ENCODE results near the gene WDR54.
A peak's percentile ranks its signal among the peaks of the same experiment; 100 is the strongest.

The WDR54 gene, protein sequence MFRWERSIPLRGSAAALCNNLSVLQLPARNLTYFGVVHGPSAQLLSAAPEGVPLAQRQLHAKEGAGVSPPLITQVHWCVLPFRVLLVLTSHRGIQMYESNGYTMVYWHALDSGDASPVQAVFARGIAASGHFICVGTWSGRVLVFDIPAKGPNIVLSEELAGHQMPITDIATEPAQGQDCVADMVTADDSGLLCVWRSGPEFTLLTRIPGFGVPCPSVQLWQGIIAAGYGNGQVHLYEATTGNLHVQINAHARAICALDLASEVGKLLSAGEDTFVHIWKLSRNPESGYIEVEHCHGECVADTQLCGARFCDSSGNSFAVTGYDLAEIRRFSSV

DNA sequence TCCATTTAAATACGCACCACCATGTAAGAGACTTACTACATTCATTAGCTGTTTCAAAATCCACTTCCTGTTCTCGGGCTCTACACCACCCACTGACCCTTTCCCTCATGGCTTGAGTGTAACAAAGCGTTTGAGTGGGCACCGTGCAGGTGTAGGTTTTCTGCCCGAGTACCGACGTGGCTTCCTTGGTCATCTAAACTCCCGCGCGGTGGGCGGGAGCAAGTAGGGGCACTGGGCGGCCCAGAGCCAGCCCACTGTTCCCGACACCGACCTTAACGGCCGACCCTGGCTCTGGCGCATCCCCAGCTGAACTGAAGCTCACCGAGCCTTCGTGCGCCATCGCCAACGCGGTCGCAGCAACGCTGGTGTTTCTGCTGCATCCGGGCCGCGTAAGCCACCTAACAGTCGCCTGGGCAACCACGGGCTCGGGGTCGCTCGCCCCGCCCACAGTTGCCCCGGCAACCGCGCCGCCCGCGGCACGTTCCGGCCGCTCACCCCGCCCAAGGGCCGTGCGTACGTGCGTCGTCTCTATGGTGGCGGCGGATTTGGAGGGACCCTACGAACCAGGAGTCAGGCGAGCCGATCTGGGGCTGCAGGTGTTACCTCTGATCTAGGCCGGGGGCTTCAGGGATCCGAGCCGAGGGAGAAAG is at the start of gene WDR54, which contains the start of gene C2orf81:
Gene WDR54, plus strand, starts transcription at position 510 of the 650 bp plus-strand sequence. CDS start 424 bp downstream, outside the sequence.
Gene C2orf81, minus strand, starts transcription at position 399 of the 650 bp plus-strand sequence. Its CDS starts 59 bp downstream, at position 340.
- peak; percentile 83 for DNase-seq

DNA sequence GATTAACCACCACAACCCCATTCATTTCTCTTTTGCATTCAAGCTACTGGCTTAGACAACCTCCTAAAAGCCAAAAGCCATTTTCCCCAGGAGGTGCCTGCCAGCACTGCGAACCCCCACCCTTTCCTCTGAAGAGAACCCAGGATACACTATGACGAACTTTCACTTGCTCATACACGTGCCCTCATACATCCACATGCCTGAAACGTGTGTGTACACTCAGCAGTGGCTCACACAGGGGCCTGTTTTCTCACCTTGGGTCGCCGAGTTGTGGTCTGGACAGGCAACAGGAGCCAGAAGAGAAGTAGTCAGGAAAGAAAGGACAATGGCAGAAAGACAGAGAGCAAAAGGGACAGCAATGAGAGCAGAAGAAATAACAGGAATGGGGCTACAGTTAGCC is 48.9 kb upstream of the WDR54 start:
- no peak for DNase-seq

DNA sequence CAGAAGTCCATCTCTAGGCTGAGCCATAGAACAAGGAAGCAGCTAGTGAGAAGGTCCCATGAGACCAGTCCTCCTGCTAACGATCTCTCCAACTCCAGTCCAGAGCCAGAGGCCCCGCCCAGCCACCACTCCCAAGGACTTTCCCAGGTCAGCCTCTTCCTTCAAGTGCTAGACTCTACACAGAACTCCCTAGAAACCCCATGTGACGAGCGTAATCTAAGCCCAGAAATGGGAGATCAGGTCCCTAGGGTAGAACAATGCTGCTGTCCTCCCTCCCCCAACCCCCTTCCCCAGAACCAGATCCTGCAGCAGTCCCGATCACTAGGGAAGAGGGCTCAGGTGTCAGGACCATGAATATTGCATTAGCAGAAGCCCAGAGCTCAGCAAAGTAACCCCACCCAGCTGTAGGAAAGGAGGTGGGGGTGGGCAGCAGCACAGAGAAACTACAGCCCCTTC is 48.3 kb upstream of the WDR54 start:
- peak; percentile 19 for DNase-seq

DNA sequence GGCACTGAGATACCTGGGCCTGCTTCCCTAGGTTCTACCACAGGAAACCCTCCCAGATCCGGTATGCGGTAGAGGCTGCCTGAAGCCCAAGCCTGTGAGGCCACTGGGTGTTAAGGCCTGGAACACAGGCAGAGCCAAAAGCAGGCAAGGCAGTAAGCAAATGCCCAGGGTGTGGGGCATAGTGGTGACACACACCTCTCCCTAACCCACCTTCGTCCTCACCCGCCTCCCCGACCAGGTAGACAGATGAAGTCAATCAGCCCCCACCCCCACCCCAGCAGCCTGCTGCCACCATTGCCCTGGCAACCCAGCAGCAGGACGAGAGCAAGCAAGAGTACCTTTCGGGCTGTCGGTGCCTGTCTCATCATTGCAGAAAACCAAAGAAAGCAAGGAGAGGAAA is 47.5 kb upstream of the WDR54 start:
- no peak for DNase-seq

DNA sequence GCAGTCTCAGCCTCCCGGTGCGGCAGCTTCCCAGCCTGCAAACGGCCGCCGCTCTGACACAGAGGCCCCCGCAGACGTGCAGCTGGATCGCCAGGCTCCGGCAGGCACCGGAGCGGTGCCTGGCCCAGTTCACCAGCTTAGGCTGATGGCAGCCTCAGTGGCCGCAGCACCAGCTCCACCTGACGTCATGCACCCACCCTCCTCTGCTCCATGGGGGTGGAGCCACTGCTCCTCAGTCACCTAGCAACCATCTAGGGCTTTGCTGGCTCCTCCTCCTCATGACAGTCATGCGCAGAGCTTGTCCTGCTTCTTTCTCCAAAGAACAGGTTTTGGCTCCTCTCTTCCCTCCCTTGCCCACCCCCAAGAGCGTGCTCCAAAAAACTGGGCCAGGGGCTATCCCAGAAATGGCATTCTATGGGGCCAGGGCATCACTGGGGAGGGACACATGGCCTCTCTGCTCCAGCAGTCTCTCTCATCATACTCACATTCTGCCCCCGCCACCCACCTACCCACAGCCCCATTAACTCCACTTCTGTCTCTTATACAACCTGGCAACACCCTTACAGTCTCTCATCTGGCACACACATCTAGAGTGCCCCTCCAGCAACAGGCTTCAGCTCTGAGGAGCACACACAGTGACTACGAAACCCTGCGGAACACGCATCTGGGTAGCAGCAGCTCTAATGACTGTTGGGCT is 46.9 kb upstream of the WDR54 start:
- peak; percentile 67 for DNase-seq

DNA sequence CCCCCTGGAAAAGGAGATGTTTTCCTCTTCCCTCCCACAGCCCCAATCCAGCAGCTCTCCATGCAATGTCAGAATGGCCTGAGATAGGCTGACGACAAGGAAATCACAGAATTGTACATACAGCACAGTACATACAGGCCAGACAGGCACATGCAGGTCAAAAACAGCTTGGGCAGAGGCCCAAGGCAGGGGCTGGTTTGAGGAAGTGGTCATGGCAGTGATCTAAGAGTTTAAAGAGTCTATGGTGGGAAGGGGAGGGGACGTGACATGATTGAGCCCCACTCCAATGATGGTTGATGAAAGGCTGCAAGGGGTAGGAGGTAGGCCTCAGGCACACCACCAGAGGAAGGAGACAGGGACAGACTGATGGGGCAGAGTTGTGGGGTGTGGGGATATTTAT is 45.7 kb upstream of the WDR54 start:
- no peak for DNase-seq

DNA sequence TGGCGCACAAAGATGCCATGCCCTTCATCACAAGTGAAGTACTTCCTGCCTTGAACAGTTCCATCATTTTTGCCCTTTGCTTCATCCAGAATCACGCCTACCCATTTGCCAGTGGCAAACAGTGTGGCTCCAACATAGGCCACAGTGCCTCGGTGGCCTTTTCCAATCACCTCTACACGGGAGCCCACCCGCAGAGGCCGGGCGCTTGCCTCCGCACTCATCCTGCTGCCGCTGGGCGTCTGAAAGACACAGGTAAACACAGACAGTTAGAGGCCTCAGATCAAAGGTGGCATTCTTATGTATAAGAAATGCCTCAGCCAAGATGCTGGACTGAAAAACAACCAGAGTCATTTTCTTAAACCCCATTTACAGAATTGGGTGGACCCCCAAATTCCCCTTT is 43.5 kb upstream of the WDR54 start:
- no peak for DNase-seq

DNA sequence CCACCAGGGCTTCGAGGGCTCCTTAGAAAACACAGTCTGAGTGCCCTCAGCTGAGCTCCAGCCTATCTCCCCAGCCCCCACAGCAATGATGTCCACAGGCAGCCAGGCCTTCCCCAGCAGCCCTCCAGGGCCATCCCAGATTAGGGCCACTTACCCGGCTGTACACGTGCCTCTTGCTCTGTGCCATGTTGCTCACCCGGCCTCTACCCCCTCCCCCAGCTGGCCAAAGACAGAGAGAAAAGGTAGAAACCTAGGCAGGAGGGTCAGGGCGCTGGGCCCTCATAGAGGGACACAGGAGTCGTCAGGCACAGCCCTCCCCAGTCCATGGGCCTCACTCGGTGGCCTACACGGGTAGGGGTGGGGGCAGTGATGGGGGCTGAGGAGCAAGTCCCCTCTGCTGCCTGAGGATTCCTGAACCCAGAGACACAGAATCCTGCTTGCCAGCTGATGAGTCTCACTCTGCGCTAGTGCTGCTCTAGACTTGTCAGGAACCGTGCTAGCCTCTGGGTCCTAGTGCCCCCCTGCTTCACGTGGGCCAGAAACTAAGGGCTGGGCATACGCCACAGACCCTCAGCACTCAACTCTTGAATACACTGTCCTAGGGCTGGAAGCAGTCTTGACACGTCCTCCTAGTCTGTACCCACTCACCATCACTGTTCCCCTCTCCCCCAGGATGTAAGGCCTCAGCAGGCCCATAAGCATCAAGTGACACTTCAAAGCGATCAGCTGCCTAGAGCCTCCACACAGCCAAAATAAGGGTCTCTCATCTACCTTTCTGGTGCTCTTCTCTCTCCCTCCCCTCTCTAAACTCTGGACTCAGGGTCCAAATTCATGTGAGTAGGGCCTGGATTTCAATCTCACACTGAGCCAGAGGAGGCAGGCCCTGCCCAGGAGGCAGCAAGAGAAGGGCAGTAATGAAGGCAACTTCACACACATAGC is 41.4 kb upstream of the WDR54 start, which contains the start of gene DCTN1:
Gene DCTN1, minus strand, starts transcription at position 461 of the 939 bp plus-strand sequence. Its CDS starts 274 bp downstream, at position 187.
- peak; percentile 63 for DNase-seq

DNA sequence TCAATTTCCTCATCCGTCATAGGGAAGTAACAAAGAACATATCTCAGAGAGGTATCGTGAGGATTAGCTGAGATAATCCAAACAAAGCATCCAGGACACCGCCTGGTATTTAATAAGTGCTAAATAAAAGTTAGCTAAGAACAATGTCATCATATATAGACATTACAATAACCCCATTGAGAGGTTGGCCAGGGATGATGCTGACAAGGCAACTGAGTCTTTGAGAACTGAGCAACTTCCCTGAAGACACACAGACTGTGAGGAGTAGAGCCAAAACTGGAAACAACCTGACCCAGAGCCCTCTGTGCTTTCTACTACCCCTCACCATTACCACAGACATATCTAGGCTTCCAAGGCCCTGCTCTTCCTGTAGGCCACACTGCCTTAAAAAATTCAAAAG is 39.8 kb upstream of the WDR54 start:
- no peak for DNase-seq

DNA sequence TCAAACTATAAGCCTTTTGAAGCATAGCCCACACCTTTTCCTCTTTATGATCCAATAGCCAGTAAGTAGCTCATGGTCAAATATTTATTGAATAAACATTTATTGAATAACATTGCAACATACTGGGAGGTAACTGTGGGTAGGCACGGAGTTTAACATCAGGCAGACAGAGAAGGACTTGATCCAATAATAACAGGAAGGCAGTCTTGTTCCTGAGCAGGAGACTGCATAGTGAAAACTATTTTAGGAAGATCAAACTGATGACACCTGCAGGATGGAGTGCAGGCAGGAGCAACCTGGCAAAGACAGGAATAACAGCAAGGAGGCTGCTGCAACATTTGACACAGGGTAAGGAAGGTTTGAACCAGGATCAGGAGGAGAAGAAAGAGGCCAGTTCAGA is 38.3 kb upstream of the WDR54 start:
- peak; percentile 43 for DNase-seq

DNA sequence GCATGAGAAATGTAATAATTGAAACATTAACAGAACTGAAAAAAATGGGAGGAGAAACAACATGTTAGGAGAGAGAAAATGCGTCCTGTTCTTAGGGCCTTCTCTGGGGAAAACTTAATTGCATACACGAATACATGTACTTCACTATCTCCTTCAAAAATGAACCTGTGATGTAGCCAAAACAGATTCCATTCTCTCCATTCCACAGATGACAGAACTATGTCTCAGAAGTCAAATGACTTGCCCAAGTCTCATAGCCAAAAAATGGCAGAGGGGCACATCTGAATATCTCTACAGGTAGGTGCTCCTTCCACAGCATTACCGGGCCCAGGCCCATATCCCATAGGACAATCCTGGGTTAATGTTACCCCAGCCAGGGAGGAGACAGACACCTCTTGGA is 37.5 kb upstream of the WDR54 start:
- peak; percentile 32 for DNase-seq

DNA sequence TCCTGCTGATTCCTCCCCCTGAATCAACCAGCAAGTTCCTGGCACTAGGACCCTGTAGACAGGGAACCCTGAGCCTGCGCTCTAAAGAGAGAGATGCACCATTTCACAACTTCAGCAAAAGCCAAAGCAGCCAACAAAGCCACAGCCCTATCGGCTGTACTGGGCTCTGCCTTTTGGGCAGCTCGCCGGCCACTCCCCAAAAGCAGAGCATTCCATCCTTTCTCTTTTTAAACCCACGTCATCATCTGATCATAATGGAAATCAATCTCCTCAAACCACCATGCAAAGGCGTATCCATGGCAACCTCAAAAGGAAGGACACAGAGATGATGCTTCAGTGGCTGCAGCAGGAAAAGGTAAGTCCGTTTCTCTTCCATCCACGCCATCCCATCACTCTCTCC is 36.1 kb upstream of the WDR54 start:
- no peak for DNase-seq

DNA sequence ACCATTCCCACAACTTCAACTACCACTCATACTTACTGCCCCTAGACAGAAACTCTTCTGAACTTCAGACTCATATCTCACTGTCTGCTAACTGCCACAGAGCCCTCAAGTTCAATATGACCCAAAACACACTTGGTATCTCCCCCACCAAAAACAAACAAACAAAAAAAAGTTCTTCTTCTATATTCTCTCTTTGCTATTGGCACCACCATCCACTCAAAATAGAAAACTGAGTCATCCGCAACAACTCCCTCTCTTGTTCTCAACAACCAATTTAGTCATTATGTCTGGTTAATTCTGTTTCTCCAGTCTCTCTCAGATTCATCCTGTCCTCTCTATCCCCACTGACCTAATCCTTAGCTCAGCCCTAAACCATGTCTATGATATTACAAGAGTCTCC is 34.2 kb upstream of the WDR54 start:
- DNase-seq, result no peak

DNA sequence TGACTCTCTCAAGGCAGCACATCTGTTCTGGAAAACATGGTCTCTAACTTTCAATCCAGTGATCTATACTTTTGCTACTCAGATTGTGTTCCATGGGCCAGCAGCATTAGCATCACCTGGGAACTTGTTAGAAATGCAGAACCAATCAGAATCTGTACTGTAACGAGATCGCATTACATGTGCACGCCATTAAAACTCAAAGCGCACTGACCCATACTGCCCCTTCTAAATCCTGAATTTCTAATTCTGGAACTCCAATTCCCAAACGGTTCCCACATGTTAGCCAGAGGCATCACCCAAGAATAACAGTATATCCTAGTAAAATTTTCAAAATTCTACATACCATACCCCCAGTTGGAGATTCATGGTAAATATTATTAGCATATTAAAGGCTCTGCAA is 30.9 kb upstream of the WDR54 start:
- DNase-seq, result no peak

DNA sequence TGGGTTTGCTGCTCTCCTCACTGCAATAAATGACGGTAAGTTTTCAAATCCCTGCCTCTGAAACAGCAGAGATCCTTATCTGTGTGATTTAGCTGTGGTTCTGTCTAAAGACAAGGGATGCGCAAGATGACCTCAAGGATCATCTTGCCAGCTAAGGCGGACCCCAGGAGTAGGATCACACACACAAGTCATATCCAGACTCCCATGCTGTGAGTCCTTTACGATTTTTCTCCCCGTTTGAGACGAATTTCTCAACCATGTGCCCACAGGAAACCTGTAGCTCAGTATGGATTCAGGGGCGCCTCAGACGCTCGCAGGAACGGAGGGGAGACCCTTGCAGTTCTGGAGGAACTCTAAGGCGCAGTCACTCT is 30.3 kb upstream of the WDR54 start:
- no peak for DNase-seq

DNA sequence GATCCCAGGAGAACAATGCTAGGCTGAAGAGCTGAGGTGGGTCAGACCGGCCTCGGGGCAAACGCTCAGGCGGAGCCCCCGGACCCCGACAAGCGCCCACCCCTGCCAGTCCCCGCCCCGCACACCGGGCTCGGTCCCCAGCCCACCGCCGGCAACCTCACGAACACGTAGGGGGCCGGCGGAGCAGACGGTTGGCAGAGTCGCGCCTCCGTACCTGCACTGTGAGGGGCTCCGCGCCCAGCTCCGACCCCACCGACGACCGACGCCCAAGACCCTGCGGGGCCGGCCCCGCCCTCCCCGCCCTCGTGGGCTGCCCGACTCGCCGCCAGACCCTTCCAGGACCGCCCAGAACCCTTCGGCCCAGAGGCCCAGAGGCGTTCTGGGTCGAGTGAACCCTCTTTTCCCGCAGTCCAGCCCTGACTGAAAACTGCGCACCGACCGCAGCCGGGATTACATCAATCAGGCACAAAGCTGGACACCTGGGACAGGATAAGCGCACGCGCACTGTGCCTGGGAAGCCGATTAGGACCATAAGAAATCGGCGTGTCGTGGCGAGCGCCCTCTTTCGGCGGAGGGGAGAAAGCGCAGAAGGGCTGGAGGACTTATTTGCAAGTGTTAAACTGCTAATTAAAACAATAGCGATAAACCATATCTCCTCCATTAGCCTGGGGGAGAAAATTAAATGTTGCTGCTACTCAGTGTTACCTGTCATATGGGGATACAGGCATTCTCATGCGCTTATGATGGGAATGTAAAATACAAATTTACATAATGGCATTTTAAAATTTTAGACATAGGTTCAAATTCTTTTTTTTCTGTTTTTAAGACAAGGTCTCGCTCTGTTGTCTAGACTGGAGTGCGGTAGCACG is 29.7 kb upstream of the WDR54 start:
- DNase-seq, result peak; percentile 84

DNA sequence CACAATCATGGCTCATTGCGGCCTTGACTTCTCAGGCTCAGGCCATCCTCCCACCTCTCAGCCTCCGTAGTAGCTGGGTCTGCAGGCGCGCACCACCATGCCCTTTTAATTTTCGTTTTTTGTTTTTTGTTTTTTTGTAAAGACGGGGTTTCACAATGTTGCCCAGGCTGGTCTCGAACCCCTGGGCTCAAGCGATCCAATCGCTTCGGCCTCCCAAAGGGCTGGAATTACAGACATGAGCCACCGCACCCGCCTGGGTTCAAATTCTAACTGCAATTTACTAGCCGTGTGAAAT is 29.1 kb upstream of the WDR54 start:
- DNase-seq, result no peak

DNA sequence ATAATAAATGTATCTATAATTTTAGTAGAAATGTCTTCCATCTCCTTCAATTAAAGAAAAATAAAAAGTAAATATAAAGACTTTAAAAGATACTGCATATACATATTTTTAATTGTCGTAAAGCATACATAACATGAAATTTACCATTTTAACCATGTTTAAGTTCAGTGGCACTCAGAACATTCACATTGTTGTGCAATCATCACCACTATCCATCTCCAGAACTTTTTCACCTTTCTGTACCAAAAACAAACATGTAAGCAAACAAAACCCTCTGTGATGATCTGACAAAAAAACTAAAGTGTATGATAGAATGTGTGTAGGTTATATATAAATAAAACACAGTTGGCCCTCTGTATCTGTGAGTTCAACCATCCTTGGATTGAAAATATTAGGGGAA is 28.0 kb upstream of the WDR54 start:
- no peak for DNase-seq

DNA sequence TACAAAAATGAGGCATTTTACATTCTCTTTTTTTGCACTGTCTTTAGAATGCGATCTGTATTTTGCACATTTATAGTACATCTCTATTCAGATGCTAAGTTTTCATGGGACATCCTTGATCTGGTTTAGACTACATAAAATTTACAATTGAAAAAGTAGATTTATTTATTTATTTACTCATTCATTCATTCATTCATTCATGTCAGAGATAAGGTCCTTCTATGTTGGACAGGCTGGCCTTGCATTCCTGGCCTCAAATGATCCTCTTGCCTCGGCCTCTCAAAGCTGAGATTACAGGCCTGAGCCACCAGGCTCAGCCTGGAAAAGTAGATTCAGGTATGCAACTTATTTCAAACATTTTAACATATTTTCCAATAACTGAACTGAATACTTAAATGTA is 25.4 kb upstream of the WDR54 start:
- no peak for DNase-seq

DNA sequence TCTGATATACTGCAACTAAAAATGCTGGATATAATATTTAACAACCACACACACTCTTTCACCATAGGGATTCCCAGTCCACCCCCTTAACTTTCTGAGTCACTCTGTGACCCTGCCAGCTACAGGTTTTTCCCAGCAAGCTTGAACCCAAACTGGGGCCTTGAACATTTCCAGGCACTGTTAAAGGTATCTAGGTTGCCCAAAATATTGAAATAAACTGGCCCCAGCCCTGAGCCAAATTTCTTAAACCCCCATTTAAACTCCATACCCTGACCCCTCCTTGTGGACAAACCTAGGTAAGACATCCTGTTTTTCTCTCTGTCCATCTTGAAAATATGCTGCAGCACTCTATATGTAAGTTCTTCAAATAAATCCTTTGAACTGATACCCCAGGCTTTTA is 21.7 kb upstream of the WDR54 start:
- DNase-seq, result peak; percentile 26

DNA sequence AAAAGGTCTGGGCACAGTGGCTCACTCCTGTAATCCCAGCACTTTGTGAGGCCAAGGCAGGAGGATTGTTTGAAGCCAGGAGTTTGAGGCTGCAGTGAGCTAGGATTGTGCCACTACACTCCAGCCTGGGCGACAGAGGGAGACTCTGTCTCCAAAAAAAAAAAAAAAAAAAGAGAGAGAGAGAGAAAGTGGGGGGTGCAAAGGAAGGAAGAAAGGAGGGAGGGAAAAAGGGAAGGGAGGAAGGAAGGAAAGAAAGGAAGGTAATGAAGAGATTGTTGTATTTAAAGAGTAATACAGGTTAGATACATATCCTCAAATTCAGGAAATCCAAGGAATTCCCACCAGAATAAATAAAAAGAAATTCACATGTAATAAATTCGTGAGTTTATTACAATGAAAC is 19.6 kb upstream of the WDR54 start:
- no peak for DNase-seq

DNA sequence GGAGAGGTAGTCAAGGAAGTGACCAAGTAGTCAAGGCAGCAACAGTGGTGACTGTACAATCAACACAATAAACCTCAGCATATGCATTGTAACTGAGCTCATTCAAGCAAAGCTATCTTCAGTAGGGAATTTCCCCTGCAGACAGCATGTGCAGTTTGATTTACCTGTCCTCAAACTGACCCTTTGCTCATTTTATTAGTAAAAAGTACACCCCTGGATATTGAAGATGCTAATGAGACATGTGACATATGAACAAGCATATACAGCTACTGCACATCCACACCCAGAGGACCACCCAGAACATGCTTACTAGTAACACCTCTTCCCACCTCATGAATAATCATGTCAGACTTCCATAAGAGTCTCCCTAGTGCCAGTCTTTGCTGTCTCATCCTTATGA is 15.5 kb upstream of the WDR54 start:
- DNase-seq, result no peak
